ENCODE data around the gene ALG3.

Gene ALG3

DNA sequence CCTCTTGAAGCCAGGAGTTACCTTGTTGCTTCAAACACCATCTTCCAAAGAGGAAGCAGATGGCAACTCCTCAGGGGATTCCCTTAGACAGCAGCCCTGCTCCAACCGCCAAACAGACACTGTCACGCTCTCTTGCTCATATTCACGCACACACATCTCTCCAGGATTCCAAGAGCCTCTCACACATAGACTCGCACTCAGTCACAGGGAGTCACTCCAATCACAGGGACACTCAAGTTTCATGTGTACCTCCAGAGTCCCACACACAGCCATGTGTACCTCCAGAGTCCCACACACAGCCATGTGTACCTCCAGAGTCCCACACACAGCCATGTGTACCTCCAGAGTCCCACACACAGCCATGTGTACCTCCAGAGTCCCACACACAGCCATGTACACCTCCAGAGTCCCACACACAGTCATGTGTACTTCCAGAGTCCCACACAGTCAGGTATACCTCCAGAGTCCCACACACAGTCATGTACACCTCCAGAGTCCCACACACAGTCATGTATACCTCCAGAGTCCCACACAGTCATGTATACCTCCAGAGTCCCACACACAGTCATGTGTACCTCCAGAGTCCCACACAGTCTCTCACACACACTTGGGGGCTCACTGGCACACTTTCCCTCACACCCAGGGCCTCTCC lies 13.3 kb downstream of the ALG3 start:
- DNase-seq (ENCODE audit: low spot score) (peak; percentile 25), FAIRE-seq (no peak)

DNA sequence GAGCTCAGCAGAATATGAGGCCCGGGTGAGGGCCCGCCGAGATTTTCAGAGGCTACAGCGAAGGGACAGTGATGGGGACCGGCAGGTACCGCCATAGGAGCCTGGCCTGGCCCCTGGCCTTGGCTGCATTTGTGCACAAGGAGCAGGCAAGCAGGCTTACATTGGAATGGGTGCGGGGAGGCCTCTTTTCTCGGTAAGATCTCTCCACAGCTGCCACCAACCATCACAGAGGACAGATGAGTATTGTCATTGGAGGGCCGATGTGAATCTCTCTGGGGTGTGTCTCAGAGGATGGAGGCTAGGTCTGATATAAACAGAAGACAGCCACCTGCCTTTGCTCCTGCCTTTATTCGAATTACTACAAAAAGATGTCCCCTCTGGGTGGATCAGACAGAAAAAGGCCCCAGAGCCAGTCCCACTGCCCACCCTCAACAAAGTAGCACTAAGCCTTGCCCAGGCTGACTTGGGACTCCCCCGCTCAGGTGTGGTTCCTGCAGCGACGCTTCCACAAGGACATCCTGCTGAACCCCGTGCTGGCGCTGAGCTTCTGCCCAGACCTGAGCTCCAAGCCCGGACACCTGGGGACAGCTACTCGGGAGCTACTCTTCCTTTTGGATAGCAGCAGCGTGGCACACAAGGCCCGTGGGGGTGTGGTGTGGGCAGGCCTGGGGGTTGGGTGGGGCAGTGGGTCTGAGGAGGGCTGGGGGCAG lies 13.9 kb downstream of the ALG3 start:
- DNase-seq (ENCODE audit: low spot score), result no peak
- FAIRE-seq, result no peak

DNA sequence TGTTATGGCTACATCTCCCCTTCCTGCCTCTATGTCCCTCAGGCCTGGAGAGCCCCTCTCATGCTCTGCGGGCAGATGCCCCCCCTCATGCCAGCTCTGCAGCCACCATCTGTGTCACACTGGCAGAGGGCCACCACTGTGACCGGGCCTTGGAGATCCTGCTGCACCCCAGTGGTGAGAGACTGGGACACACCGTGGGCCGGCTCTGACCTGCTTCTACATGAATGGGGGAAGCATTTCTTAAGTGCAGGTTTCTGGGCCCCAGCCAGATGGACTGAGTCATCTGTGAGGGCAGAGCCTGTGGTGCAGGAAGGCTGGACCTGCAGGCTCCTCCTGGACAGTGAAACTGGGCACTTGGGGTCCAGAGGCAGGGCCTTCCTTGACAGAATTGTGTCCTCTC lies 14.5 kb downstream of the ALG3 start:
- FAIRE-seq, result peak; percentile 79
- DNase-seq (ENCODE audit: low spot score), result peak; percentile 81

DNA sequence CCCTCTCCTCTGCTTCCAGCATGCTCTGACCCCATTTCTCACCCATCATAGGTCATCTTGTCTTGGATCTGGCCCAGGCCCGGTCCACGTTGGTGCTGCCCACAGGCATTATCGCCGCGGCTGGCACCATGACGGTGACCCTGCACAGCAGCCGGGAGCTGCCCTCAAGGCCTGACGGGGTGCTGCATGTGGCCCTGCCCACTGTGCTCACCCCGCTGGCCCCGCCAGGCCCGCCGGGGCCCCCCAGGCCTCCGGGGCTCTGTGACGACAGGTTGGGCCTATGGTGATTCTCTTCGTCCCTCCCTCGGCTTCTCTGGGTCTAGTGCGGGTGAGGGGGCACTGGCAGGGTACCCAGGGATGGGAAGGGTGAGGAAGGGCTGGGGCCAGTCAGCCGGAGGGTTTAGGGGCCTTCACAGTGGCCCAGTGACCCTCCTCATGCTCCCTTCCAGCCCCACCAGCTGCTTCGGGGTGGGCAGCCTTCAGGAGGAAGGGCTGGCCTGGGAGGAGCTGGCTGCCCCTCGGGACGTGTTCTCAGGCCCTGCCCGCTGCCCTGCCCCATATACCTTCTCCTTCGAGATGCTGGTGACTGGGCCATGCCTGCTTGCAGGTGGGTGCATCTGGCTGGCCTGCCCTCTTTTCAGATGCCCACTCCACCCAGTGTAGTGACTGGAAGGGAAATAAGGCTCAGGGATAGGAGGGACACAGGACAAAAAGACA lies 15.5 kb downstream of the ALG3 start:
- DNase-seq (ENCODE audit: low spot score) (no peak), FAIRE-seq (no peak)

DNA sequence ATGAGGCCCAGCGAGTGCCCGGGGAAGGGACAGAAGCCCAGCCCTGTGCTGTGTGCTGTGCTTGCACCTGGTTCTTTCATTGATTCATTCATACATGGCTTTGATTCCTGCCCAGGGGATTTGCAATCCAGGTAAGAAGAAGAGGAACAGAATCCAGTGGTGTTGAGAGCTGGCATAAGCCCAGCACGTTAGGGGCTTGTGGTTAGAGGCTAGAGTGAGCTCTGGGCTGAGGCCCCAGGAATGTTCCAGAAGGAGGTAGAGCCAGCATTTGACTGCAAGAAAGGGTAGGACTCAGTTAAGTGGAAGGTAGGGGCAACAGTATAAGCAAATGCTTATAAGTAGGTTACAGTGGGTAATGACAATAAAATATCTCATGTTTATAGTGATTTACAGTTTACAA lies 17.1 kb downstream of the ALG3 start:
- FAIRE-seq (no peak), DNase-seq (ENCODE audit: low spot score) (no peak)

DNA sequence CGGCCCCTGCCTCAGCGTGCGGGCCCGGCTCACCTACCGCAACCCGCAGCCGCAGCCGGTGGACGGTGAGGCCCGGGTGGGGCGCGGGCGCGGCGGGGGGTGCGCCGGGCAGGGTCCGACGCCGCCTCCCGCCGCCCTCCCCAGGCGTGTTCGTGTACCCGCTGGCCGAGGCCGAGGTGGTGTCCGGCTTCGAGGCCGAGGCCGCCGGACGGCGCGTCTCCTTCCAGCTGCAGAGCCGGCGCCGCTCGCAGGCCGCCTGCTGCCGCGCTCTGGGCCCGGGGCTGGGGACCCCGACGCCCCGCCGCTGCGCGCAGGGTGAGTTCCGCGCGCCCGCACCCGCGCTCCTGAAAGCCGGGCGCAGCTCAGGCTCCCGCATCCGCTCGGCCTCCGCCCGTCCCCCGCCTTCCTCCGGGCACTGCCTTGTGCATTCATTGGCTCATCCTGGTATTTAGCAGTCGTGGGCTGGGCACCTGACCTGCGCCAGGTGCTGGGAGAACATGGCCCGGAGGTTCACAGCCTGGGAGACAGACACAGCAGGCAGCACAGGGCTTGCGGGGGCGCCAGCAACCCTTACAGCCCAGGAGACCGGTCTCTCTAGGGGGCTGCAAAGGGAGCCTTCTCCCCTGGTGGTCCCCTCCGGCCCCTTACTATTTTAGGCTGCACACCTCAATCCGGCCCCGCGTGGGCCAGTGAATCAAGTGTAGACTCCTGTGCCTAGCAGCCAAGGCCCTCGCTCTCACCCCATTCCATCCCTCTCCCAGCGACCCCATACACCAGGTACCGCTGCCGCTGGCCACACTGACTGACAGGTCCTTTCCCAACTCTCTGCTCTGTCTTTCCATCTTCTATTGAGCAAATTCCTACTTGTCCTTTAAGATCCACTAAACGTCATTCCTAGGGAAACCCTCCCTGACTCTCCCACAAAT lies 17.9 kb downstream of the ALG3 start:
- FAIRE-seq, result no peak
- no peak for DNase-seq (ENCODE audit: low spot score)

DNA sequence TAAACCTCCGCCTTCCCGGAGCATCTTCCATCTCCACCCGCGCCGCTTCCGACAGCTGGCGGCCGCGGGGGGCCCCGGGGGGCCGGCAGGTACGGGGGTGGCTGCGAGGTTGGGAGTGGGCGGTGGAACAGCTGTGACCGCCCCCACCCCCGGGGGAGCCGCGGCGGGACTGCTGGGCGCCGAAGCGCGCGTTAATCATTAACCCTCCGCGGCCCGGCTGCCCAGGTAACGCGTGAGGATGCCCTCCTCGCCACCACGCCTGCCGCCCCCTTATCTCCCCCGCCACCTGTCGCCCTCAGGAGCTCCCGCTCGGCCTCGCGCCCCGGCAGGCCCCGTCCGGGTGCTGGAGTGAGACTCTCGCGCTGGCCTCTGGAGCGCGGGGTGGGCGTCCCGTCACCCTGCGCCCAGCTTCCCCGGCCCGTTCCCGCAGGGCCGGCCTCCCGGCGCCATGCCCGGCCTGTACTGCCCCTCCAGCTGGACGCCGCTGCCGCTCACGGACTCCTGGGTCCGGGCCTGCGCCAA lies 18.6 kb downstream of the ALG3 start:
- DNase-seq (ENCODE audit: low spot score), result no peak
- no peak for FAIRE-seq

DNA sequence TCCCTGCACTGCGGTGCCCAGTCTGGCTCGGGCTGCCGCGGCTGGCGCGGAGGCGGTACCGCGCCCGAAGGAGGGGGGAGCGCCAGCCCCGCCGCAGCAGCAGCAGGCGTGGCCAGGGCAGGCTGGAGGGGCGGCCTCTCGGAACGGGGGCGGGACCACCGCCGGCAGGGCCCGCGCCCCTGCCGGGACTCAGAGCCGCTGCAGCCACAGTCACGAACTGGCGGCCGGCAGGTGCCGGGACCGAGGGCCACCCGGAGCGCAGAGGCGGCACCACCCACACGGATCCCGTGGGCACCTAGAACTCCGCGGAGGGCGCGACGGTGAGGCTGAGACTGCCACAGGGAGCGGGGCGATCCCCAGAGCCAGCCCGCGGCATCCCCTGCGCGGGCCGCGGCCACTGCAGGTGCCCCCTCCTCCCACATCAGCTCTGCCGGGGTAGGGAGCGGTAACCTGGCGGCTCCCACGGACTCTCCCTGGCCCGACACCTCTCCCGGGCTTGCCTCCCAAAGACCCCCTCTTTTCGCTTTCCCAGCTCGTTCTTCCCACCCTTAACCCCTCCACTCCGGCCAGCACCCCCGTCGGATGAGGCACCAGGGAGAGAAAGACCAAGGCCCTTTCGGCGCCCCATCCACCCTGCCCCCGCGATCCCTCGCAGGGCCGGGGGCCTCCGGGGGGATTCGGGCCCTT lies 19.2 kb downstream of the ALG3 start, which contains the start of gene VWA5B2:
VWA5B2 (plus strand) TSS at position 192 of the 687 bp plus-strand sequence. CDS start 944 bp downstream, outside the sequence.
- FAIRE-seq, result no peak

DNA sequence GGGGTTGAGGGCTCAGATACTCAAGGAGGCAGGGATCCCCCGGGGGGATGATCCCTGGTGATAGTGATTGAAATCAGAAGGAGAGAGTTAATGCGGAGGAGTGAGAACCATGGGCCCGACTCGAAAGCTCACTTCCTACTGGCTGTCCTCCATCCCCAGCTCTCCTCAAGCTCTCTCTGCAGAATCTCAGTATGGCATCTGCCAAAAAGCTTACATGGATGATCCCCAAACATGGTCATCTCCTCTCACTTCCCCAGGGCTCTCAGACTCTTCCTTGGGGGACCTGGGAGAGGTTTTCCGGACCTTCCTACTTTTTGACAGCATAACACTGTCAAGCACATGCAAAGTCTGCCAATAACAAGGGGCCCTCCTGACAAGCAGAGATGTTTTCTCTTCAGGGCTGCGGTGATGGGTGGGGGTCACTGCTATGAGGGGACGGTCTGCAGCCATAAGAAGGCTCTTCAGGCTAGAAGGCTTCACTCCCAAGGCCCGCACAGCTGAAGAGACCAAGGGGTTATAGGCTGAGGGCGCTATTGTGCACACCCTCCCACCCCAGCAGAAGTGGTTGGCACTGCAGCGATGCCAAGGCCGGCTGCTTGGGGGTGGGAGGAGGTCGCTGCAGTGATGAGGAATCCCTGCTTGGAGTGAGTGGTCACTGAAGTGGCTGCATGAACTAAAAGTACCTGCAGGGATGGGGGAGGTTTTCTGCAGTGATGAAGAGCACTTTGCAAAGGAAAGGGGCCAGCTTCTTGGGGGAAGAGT lies 20.2 kb downstream of the ALG3 start:
- FAIRE-seq (no peak), DNase-seq (ENCODE audit: low spot score) (no peak)

More for the DNA sequence above, 19.2 kb downstream of the ALG3 start, which contains the start of gene VWA5B2:
- DNase-seq (ENCODE audit: low spot score), result peak; percentile 46

DNA sequence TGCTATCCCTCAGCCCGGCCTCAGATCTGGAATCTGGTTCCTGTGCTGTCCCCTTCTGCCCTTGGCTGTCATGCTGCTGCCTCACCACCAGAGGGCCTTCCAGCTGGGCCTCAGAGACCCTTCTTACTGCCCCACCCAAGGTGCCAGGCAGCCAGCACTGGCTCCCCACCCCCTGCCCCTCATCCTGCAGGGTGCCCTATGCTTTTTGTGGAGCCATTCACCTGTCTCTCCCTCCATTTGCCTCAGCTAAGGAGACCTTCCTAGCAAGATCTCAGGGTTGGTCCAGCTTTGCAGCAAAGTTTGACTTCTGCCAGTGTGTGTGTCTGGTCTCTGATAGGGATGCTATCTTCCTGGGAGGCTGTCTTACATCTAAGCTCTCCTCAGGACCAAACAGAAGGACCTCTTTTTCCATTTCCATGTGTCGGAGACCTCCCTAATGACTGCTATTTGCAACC lies 21.3 kb downstream of the ALG3 start:
- FAIRE-seq, result no peak
- peak; percentile 13 for DNase-seq (ENCODE audit: low spot score)

DNA sequence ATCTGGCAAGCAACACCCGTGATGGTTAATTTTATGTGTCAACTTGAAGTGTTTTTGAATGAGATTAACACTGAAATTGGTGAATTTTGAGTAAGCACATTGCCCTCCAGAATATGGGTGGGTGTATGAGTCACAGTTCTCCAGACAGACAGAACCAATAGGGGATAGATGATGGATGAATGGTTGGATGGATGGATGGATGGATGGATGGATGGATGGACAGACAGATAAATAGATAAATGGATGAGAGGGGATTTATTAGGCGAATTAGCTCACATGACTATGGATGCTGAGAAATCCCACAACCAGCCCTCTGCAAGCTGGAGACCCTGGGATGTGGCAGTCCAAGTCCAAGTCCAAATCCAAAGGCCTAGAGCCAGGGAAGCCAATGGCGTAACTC lies 24.8 kb downstream of the ALG3 start:
- FAIRE-seq (no peak), DNase-seq (ENCODE audit: low spot score) (no peak)

DNA sequence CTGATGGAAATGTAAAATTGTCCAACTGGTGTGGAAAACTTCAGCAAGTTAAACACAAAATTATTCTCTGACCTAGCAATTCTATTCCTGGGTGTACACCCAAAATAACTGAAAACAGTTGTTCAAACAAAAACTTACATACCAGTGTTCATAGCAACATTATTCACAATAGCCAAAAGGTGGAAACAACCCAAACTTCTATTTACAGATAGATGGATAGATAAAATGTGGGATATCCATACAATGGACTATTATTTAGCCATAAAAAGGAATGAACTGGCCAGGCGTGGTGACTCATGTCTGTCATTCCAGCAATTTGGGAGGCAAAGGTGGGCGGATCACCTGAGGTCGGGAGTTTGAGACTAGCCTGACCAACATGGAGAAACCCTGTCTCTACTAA lies 26.2 kb downstream of the ALG3 start:
- FAIRE-seq (no peak), DNase-seq (ENCODE audit: low spot score) (no peak)

DNA sequence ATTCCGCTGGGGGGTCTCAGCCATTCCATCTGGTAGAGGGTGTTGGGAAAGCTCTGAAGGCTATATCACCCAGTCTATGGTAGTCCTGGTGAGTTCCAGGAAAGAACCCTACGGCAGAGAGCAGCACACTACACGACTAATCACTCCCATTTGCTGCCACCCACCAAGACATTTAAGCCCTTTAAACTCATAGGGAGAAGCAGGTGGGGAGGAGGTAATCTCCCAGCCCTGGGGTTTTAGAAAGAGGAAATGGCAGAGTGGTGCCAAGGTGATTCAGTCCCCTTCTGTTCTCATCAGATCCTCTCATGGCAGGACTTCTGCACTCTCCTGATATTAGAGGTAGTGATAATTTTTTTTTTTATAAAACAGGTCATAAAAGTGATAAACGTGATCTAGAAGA lies 29.9 kb downstream of the ALG3 start:
- FAIRE-seq, result no peak
- no peak for DNase-seq (ENCODE audit: low spot score)

DNA sequence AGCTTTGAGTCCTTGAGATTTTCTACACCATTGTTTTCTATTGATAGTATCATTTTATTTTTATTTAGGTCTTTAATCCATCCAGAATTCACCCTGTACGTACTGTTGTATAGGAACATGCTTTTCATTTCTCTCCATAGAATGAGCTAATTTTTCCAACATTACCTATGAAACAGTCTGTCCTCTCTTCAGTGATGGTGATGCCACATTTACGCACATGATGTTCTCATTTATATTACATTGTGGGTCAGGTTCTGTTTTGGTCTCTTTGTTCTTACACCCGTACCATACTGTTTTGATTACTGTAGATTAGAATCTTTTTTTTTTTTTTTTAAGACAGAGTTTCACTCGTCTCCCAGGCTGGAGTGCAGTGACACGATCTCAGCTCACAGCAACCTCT lies 37.0 kb downstream of the ALG3 start:
- FAIRE-seq, result no peak
- no peak for DNase-seq (ENCODE audit: low spot score)

DNA sequence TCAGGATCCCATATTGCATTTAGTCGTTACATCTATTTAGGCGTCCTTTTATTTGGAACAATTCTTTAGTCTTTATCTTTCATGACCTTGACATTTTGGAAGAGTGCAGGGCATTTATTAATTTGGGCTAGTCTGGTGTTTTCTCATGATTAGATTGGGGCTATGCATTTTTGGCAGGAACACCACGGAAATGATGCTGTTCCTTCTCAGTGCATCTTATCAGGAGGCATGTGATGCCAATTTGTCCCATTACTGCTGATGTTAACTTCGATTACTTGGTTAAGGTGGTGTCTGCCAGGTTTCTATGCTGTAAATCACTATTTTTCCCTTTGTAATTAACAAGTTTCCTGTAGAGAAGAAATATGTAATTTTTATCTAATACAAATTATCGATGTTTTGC lies 37.5 kb downstream of the ALG3 start:
- FAIRE-seq (no peak), DNase-seq (ENCODE audit: low spot score) (no peak)

DNA sequence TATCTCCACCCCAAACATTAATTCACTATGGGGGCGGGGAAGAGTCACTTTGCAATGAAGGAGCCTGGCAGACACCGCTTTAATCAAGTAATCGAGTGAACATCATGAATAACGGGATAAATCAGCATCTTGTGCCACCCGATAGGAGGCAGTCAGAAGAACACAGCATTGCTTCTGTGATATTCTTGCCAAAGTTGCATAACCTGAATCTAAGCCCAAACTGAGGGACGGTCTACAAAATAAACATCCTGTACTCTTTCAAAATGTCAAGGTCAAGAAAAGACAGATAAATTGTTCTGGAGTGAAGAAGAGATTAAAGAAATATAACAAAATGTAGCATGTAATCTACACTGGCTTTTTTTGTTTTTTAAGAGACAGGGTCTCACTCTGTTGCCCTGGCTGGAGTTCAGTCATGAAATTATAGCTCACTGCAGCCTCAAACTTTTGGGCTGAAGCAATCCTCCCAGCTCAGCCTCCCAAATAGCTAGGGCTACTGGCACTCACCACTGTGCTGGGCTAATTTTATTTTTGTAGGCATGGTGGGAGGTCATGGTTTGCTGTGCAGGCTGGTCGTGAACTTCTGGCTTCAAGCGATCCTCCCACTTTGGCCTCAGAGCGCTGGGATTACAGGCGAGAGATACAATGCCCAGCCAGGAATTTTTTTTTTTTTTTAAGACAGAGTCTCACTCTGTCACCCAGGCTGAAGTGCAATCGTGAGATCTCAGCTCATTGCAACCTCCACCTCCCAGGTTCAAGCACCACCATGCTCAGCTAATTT lies 39.4 kb downstream of the ALG3 start:
- FAIRE-seq (no peak), DNase-seq (ENCODE audit: low spot score) (no peak)

DNA sequence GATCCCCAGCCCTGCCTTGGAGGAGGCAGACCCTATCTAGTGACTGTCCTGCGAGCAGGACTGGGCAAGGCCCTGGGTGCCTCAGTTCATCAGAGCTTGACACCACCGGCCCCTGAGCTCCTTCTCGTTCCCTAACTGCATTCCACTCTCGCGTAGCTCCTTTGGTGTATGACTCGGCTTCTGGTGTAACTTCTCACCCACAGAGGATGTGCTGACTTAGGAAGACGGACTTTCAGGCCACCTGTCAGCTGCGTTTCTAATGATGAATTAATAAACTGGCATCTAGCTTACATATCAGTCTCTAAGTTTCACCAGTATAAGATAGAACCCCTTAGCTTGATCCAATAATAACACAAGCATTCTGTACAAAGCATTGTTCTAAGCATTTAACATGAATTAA lies 45.2 kb downstream of the ALG3 start:
- FAIRE-seq, result no peak
- DNase-seq (ENCODE audit: low spot score), result no peak

DNA sequence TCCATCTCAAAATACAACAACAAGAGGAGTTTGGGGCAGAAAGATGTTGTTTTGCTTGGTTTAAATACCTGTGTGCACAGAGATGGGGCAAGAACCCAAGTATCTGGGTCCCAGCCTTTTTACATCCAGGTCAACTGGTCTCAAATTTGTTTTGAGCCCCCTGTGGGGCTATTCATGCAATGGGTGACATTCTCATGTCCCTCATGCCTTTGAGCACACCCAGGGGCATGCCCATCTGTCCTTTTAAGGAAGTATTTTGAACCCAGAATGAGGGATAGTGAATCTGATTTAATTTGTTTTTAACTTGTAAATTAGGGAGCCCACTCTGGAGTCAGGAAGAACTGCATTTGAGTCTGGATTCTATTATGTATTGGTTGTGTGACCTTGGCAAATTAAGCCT lies 47.9 kb downstream of the ALG3 start:
- FAIRE-seq (no peak), DNase-seq (ENCODE audit: low spot score) (no peak)

DNA sequence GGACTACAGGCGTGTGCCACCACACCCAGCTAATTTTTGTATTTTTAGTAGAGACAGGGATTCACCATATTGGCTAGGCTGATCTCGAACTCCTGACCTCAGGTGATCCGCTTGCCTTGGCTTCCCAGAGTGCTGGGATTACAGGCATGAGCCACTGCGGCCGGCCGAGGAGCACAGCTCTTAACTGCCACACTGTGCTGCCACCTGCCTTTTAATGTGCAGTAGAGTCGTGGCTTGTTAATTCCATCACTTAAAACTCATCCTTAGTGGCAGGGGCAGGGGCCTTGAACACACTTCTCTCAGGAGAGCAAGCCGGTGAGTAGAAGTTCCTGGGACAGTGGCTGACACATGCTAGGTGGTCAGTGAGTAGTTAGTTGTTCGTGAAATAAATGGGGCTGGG lies 50.3 kb downstream of the ALG3 start:
- DNase-seq (ENCODE audit: low spot score), result no peak
- FAIRE-seq, result no peak
